T-helper 2 cell treated with Interferon-gamma antibody and Interleukin-4, amounts not matched to agents 100 ng/mL and 5 ng/mL, for 36 hours (primary cell): ENCODE data around the gene EPS15. TPM values are rescaled to one million over a fixed set of nuclear protein-coding genes. Genes with fewer than 3 reads are reported as not detected.
"Not testable (repeated sequence)": the region's sequence is repeated elsewhere in the genome, so short reads cannot be mapped to it uniquely, and the experiment has no call there.

Experiments
- intact Hi-C: fragments of 100-400 bp; cut with micrococcal nuclease; formaldehyde crosslinking; loops from one replicate; pipeline ENCODE4 v1.15.1; 2023
- total RNA-seq: library from RNA; stranded (reverse); gene quantifications from 2 replicates; pipeline ENCODE4 v1.2.3, GENCODE V29; 2022

Gene EPS15
- total RNA-seq, 1 donor from 2014 or later, result 56.3 TPM

- intact Hi-C loops, result not testable (repeated sequence)
Measured at GRCh38 chr1:51474832-51475620, 44.0 kb downstream of the EPS15 start.

DNA sequence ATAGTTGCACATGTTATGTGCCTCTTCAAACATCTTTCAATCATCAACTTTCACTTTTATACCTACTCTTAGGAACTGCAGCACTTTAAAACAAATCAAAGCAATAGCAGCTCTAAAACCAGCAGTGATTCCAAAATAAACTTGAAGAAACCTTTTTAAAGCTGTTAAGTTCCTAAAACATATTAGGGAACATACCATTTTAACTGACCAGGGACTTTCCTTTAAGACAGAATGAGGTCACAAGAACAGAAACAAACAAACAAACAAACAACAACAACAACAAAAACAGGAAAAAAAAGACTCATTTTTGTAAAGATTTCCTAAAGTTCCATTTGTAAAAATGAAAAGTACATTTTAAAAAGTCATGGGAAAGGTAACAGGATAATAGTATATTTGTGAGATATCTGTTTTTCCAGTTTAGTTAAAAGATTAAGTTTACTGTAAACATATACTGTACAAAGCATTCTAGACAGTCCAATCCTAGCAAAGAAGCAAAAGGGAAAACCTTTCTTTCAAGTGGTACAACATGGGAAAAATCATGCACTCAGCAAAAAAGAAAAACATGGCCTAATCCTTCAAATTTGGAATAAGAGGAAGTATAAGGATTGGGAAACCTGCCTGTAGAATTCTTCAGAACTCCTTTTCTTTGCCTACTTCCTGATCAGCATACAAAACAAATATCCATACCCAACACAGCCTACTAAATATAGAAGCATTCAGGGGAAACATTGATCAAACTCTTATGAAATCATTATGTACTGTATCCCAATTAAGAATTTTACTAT is 45.5 kb downstream of the EPS15 start:
- intact Hi-C loops, result no loop called here

DNA sequence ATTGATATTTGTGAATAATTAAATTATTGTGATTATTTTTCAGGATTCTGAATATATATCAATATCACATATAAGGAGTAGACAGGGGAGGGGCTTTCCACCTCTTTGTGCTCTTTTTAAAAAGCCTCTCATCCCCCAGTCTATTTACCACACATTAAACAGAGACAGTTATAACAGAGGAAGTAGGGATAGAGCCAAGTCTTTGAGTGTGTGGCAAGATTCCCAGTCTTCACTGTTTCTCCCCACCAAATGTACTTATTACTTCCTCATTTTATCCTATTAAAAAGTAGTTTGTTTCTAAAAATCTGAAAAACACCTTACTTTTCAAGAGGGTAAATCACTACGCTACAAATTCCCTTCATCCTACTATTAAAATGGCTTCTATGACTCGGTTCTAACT is 46.7 kb downstream of the EPS15 start:
- intact Hi-C loops, result no loop called here

GRCh38 chr1:51469518-51469917 is 49.5 kb downstream of the EPS15 start:
- intact Hi-C loops, result no loop called here

DNA sequence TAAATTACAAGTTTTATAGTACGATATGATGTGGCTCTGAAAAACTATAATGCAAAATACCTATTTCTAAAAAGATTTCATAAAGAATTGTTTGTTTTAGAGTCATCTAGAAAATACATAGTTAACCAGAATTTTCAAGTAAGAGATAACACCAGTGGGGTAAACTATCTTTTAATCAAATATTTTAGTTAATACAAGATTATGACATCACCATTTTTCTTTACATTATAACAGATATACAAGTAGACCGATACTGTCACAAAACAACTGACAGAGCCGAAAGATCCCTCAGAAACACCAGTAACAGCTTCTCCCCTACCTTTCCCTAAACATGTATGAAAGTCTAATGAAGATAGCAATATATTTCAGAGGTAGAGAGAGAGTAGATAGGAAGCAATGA is 54.2 kb downstream of the EPS15 start:
- intact Hi-C loops, result no loop called here

GRCh38 chr1:51463561-51463960 is 55.5 kb downstream of the EPS15 start:
- intact Hi-C loops, result no loop called here

DNA sequence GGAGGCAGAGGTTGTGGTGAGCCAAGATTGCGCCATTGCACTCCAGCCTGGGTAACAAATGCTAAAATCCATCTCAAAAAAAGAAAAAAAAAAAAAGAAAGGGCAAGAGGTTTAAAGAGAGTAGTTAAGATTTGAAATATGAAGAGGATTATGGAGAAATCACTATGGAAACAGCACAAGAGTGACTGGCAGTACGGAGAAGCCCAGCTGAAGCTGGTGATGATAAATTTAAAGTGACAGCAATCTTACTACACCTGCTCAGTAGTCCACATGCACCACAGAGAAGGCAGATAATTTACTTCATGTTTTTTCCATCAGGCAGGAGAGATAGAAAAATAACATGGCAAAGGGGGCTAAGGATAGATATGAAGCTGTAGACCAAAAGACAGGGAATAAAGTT is 56.8 kb downstream of the EPS15 start:
- intact Hi-C loops, result not testable (repeated sequence)

- intact Hi-C loops, result no loop called here
Measured at GRCh38 chr1:51454554-51454953, 64.5 kb downstream of the EPS15 start.

DNA sequence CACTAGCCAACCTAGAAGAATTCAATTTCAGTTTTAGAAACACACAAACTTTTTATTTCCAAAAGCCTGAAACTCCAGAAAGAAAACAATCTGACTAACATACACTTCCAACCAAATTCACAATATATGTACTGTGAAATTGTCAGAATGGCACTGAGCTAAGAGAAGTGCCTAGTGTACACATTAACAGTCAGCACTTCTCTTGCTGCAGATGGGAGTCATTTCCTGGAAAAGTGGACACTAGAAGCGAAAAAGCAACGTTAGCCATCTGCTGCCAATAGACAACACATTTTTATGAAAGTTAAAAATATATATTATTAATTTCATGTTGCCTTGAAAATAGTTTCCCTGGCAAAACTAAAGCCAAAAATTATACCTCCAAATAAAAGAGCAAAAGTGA is 66.1 kb downstream of the EPS15 start:
- intact Hi-C loops, result no loop called here

DNA sequence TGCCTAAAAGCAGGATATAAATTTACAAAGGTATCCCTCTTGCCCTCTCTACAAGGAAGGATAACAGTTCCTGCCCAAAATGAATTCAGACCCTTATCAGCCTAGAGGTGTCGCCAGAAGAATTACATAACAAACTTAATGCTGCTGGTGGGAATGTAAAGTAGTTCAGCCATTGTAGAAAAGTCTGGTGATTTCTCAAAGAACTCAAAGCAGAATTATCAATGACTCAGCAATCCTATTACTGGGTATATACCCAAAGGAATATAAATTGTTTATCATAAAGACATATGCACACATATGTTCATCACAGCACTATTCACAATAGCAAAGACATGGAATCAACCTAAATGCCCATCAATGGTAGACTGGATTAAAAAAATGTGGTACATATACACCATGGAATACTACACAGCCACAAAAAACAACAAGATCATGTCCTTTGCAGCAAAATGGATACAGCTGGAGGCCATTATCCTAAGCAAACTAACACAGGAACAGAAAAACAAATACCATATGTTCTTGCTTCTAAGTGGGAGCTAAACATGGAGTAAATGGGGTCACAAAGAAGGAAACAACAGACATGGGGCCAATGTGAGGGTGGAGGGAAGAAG is 70.1 kb downstream of the EPS15 start:
- intact Hi-C loops, result not testable (repeated sequence)

GRCh38 chr1:51445351-51446090 is 73.5 kb downstream of the EPS15 start:
- intact Hi-C loops, result no loop called here

DNA sequence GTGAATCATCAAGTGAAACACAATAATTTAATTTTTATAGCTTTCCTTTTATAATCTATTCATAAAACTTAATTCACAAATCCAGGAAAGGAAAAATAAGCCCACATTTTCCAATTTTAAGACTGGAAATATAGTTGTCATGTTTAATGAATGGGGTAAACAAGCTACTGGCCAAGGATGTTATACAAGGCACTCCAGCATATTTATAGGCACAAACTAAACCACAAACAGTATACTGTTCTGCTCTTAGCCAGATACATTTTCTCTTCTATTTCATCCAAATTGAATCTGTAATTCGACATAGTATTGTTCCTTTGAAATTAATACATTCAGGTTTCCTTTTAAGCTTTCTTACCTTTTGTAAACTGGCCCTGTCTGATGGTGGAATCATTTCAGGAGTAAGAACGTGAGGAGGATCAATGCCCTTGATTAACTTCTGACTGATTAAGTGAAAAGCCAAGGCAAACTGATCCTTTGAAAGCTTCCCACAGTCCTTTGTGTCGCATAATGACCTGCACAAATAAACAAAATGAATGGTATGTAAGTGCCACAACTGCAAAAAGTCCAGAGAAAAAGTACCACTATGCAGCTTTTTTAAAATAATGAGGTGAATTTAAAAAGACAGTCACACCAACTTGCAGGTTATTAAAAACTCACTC is 74.4 kb downstream of the EPS15 start:
- intact Hi-C loops, result no loop called here

- intact Hi-C loops, result no loop called here
Measured at GRCh38 chr1:51444096-51444495, 75.0 kb downstream of the EPS15 start.

- intact Hi-C loops, result no loop called here
Measured at GRCh38 chr1:51443555-51443954, 75.5 kb downstream of the EPS15 start.

GRCh38 chr1:51442616-51443015 is 76.5 kb downstream of the EPS15 start:
- intact Hi-C loops, result no loop called here

- intact Hi-C loops, result no loop called here
Measured at GRCh38 chr1:51442198-51442597, 76.9 kb downstream of the EPS15 start.

- intact Hi-C loops, result loop anchor here (5.0 kb wide), 1 partner anchor 77 kb away; the partner anchor contains the start of gene EPS15
Measured at GRCh38 chr1:51439895-51440294, 79.2 kb downstream of the EPS15 start.

DNA sequence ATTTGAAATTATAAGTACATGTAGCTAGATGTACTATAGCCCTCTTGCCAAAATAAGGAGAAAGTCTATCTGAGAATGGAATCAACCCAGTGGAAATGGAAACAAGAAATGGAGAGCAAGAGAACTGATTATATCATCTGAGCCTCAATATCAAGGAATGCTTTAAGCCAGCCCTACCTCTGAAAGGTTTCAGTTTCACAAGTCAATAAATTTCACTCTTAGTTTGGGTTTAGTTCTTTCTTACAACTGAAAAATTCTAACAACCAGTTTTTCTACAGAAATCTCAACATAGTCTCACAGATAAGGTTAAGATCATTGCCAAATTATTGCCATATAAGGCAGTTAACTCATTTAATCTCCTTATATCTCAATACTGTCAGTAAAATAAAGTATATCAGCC is 80.0 kb downstream of the EPS15 start:
- intact Hi-C loops, result loop anchor here (5.0 kb wide), 1 partner anchor 78 kb away; the partner anchor contains the start of gene EPS15

GRCh38 chr1:51437391-51437790 is 81.7 kb downstream of the EPS15 start:
- intact Hi-C loops, result loop anchor here (5.0 kb wide), 1 partner anchor 80 kb away; the partner anchor contains the start of gene EPS15

DNA sequence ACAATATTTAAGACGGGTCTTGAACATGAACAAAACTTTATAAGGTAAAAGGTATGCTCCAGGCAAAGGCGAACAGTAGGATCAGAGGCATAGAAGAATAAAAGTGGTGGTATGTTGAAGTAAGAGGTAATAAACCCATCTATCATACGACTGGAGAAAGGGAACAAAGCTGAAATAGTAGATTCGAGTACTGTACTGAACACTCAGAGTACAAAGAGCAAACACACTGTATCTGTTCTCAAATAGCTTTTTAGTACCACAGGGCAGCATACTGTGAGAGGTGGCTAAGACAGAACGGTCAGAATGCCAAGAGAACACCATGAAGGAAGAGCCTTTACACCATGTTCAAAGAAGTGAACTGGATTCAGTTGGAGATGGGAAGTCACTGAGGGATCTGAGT is 83.2 kb downstream of the EPS15 start:
- intact Hi-C loops, result loop anchor here (5.0 kb wide), 1 partner anchor 81 kb away; the partner anchor contains the start of gene EPS15
